HG03066 (cell line): ENCODE data around the gene UBIAD1.
A peak's percentile ranks its signal among the peaks of the same experiment; 100 is the strongest.

Experiments used
- ATAC-seq: cut with Tn5 transposase; IDR thresholded peaks from one replicate; pipeline ENCODE4 v1.9.1; 2021; ENCODE audit warnings: low read depth; ENCODE audit not compliant: unreplicated experiment

UBIAD1 gene

GRCh38 chr1:11308699-11309224 is 35.8 kb downstream of the UBIAD1 start:
- no peak for ATAC-seq

DNA sequence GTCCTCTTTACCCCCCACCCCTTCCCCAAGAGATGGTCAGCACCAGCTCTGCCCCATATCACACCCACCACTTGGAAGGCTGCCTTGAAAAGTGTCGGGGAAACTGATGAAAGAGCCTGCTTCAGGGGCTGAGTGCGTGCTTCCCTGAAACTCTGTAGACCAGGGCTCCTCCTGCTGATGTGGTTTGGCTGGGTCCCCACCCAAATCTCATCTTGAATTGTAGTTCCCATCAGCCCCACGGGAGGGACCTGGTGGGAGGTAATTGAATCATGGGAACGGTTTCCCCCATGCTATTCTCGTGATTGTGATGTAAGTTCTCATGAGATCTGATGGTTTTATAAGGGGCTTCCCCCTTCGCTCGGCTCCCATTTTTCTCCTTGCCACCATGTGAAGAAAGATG is 36.4 kb downstream of the UBIAD1 start:
- ATAC-seq = no peak

DNA sequence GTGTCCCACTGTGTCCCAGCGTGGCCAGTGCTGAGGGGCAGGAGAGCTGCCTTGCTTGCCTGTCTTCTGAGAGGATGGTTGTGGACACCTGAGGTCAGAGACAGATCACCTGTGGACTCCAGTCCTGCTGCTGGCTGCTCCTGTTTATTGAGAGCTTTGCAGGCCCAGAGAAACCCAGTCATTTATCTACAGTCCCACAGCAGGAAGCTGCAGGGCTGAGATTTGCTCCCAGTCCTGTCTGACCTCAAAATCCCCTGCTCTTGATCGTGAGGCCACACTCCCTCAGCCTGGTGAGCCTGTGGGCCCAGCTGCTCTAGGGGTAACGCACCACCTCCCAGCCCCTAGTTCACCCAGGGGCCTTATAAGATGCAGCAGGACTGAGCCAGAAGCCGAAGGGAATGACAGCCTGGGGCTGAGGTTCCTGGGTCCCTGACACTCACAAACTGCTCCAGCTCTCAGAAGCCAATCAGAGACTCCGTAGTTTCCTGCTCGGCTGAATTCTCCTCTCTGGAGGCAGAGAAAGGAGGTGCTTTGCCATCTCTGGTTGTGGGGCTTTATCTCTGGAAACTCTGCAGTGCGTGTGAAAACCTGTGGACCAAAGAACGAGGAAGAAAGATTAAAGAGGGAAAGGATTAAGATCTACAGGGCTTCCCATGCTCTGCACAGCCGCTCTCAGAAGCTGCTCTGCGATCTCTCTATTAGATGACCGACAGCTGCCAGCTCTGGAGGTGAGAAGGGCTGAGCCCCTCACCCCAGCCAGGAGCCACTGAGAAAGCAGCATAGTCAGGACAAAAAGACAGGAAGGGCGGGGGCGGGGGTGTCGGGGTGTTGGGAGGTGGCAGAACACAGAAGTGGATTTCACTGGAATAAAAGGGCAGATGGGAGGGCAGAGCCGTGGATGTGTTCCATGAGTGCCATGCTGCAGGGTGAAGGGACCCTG is 39.1 kb downstream of the UBIAD1 start:
- ATAC-seq = no peak

GRCh38 chr1:11314959-11315358 is 42.0 kb downstream of the UBIAD1 start:
- no peak for ATAC-seq

DNA sequence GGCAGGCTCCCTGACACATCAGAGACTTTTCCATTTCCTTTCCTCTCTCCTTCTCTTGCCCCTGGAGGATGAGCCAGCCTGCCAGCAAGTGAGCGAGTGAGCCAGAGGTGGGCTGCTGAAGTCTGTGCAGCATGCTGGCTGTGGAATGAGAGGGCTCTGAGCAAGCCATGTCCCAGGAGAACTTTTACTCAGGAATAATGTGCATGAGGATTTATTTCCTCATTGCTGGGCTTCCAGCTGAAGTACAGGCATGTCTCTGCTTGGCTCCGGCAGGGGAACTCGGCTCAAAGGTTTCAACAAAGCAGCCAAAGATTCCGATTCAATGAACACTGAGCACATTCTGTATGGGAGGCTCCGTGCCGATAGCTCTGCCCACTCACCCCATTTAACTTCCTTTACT is 43.7 kb downstream of the UBIAD1 start:
- no peak for ATAC-seq

- no peak for ATAC-seq
Measured at GRCh38 chr1:11318982-11319381, 46.0 kb downstream of the UBIAD1 start.

GRCh38 chr1:11320153-11320936 is 47.3 kb downstream of the UBIAD1 start:
- no peak for ATAC-seq

- no peak for ATAC-seq
Measured at GRCh38 chr1:11321656-11322491, 48.9 kb downstream of the UBIAD1 start.

GRCh38 chr1:11324567-11325165 is 51.7 kb downstream of the UBIAD1 start:
- no peak for ATAC-seq

GRCh38 chr1:11326070-11326469 is 53.1 kb downstream of the UBIAD1 start:
- ATAC-seq = no peak

- ATAC-seq = no peak
Measured at GRCh38 chr1:11328444-11328843, 55.4 kb downstream of the UBIAD1 start.

DNA sequence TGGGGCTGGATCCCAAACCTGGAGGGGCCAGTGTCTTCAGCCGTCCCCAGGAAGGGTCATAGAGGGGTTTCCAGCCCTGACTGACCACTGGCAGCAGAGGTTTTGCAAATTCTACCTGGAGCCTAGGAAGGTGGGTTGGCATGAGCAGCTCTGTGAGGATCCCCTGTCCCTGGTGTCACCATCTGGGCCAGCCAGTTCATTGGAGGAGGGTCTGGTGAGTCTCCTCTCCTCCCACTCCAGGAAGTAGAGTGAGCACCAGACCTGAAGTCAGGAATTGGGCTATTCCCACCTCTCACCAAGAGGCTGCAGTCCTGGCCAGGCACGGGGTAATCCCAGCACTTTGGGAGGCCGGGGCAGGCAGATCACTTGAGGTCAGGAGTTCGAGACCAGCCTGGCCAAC is 57.4 kb downstream of the UBIAD1 start:
- no peak for ATAC-seq

DNA sequence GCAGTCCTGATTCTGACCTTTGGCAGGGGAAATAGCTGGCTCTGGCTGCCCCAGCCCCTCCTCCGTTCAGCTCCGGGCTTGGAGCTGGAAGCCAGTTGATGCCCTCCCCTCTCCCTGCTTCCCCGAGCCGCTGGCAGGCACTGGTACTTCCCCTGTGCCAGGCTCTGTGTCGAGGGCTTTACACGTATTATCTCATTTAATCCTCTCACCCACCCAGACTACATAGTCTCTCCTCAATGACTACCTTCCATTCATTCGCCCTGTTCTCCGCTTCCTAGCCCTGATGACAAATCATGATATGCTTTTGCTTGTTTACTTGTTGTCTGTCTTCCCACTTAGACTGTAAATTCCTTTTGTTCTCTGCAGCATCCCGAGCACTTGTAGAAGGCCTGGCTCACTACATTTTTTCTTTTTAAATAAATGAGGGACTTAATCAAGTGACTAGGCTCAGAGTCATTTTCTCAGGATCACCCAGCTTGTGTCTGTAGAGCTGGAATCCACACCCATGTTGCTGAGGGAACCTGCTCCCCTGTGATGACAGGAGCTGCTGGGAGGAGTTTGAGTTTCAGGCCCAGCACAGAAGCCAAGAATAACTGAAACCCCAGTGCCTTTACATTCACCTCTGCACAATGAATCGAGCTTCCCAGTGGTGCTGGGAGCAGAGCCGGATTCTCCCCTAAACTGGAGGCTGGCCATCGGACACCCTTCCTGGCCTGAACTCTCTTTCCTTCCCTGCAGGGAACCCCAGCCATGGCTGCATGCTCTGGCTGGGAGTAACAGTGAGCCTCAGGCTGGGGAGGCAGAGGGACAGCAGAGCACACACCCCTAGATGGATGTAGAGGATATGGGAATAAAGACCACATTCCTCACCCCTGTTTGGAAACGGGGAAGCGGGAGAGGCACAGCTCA is 58.3 kb downstream of the UBIAD1 start:
- no peak for ATAC-seq

DNA sequence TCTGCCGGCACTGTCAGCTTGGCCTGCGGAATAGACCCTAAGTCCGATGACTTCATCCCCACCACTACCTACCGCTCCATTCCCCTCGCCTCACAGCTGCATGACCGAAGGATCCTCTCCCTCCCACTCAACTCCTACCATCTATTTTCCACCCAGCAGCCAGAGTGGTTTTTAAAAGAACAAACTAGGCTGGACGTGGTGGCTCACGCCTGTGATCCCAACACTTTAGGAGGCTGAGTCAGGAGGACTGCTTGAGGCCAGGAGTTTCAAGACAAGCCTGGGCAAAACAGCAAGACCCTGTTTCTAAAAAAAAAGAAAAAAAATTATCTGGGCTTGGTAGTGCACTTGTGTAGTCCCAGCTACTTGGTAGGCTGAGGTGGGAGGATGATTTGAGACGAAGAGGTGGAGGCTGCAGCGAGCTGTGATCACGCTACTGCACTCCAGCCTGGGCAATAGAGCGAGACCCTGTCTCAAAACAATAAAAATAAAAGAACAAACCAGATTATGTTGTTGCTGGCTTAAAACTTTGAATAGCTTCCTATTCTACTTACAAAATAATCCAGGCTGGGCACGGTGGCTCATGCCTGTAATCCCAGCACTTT is 59.0 kb downstream of the UBIAD1 start:
- no peak for ATAC-seq

- ATAC-seq = no peak
Measured at GRCh38 chr1:11333631-11334030, 60.6 kb downstream of the UBIAD1 start.

DNA sequence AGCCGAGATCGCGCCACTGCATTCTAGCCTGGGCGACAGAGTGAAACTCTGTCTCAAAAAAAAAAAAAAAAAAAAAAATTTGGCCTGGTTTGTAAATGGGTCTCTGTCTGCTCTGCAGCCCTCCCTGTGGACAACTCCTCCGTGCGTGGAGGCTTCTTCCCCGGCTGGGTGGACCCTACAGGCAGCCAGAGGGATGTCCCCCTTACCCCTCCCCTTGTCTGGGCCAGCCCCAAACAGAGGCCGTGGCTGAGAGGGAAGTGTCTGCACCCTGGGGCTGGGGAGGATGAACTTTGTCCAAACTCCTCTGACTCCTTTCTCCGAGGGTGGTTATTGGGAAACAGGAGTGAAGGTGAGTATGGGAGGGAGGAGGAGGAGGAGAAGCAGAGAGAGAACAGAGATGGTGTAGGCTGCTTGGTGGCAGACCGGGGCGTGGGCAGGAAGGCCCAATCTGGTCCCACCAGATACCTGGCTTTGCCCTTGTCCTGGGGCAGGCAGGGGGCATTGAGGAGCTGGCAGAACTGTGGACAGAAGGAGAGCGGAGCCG is 61.3 kb downstream of the UBIAD1 start:
- ATAC-seq = no peak

- no peak for ATAC-seq
Measured at GRCh38 chr1:11334821-11335220, 61.8 kb downstream of the UBIAD1 start.

DNA sequence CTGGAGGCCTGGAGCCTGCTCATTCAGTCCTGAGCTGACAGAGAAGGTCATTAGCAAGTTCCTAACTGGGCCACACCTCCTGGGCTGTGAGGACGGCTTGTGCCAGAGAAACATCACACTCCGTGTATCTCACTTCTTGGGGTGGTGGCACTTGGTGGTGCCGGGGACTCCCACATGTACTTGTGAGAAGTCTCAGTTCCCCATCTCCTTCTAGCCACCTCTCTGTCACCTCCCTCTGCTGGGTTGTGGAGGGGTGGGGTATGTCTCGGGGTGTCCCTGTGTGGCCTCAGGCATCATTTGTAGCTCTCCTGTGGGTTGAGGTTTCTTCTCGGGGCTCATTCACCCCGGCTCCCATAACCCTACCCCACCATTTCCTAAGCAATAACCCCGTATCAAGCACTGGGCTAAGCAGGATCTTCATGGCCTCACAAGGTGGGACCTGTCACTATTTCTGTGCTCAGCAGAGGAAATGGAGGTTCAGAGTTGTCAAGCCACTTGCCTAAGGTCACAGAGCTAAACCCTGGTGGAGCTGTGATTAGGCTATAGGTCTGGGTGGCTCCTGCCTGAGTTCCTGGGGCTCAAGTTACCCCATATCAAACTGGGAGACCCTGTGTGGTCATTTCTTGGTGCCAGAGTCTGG is 62.5 kb downstream of the UBIAD1 start:
- ATAC-seq = peak; percentile 72
